Activated naive CD4-positive, alpha-beta T cell (primary cell): ENCODE results near the gene USP54.
"Not testable (repeated sequence)": the region's sequence is repeated elsewhere in the genome, so short reads cannot be mapped to it uniquely, and the experiment has no call there.

Experiments used
- DNase-seq, 4 experiments: peaks; one replicate each; lab custom pipeline; 2025; lab: John Stamatoyannopoulos, UW

Gene USP54

DNA sequence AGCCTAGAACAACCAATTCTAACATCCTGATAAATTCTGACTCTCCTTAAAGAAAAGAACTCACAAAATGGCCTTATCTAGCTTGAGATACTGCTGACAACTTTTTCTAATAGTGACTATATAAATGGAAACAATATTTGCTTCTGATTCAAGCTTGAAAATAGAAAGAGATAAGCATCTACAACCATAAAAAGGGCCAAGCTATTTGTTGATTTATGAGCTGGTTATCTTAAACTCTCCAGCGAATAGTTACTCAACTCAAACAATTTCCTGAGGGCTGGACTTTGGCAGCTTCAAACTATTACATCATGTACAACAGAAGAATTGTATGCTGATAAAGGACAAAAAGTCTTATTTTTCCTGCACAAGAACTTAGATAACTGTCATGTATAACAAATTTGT lies 4.6 kb downstream of the USP54 start:
- no peak for DNase-seq

DNA sequence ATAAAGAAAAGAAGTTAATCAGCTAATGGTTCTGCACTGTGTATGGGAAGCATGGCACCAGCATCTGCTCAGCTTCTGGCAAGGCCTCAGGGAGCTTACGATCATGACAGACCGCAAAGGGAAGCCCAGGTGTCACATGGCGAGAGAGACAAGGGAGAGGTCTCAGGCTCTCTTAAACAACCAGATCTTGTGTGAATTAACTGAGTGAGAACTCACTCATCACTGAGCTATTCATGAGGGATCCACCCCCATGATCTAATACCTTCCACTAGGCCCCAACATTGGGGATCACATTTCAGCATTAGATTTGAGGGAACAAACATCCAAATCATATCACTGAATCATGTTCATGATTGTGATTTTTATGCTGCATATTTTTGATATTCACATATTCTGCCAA lies 5.8 kb downstream of the USP54 start:
- no peak for DNase-seq

DNA sequence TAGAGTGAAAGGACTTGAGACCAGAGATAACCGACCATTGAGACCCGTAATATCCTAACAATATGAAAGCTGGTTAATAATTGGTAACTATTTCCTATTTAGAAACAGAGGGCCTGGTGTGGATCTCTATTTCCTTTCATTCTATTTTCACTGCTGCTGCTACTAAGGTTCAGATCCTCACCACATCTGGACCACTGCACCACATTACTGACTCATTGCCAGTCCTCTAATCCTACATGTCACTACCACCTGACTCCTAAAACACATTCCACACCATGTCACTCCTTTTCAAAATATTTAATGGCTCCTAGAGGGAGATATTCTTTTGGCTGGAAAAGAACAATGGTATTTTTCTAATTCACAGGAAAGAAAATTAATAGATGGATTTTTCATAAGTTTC lies 6.4 kb downstream of the USP54 start:
- no peak for DNase-seq

DNA sequence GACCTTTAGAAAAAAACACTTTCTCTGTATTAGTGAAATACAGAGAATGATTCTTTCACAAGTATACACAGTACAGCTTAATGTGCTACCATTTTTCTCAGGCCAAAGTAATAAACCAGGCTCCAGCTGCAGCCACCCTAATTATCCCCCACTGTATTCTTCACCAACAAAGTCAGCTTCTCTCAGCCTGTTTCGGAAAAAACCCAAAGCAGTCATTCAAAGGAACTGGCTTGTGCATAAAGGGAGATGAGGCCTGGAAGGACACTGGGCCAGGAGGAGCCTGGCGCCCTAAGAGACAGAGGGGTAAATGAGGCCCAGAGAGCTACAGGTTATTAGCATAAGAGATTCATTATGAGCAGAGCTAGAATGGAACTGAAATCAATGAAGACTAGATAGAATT lies 9.2 kb downstream of the USP54 start:
- DNase-seq, result no peak

DNA sequence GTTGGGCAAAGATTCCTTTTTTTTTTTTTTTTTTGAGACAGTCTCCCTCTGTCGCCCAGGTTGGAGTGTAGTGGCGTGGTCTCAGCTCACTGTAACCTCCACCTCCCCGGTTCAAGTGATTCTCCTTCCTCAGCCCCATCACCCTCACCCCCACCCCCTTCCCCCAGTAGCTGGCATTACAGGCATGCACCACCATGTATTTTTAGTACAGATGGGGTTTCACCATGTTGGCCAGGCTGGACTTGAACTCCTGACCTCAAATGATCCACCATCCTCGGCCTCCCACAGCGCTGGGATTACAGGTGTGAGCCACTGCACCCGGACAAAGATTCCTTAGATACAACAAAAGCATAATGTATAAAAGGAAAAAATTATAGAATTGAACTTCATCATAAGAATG lies 12.2 kb downstream of the USP54 start:
- DNase-seq, result not testable (repeated sequence)

DNA sequence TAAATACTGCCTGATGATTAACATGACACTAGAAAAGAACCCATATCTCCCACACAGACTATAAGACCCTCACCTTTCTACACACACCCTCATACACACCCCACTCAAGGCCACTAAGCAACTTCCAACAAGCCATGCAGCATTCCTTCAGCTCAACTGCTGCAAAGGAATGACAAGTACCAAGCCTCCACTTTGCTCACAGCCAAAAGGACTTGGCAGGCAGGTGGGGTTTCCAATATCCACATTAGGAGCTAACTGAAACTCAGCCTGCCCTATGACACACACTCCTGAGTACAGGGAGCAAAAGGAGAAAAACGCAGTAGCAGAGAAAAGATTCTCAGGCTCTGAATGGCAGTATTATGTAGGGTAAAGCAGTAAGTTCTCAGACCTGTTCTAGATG lies 13.4 kb downstream of the USP54 start:
- DNase-seq, result no peak

DNA sequence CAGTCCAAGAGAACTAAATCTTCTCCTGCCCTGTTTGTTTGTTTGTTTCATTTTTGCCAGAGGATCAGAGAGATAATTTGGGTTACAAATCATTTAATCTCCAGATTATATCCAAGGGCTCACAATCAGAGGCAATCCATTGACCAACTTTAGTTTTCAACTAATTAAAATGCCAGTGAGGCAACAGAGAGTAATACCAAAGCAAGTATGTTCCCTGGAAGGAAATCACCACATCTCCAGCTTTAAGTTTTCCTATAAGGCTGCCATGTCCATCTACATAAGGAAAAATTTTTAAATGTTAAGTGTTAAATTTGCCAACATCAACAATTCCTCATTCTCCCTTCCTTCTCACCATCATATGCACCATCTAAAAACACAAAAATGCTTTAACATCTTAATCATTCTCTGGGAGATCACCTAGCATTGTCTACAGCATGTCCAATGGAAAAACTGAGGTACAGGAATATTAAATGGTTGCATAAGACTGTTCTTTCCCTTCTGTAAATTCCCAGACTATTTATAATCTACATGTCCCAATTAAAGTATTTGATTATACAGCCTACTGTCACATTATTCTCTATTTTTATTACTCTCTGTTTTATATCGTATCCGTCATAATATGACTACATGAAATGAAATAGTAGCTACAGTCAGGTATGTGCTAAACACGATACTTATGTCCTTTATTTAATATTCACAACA lies 14.1 kb downstream of the USP54 start:
- DNase-seq, result no peak

DNA sequence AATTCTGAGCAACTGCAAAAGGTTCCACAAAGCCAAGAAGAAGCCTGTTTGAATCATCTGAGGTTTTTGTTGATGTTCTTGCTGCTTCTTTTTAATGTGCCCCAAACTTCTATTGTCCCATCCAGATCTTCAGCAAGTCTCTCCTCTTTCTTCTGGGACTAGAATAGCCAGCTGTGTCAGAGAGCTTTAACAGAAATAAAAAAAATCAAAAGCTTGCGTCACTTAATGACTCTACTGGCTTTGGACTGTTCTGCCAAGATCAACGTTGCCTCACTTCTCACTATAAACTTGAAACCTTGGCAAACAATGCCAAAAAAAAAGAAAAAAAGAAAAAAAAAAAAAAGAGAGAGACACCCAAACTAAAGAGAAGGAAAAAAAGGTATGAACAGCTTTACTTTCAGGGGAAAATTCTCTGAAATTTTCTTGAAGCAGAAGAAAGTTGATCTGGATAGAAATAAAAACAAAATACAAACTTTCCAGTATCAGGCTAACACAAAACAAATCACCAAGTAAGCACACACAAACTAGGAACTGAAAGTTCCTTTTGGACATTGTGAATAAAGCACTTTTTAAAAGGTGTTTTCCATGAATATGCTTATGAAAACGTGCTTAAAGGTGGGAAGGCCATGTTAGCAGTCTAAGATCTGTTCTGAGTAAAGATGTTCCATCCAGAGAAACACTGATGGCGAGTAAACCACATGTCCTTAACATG lies 14.8 kb downstream of the USP54 start:
- no peak for DNase-seq

DNA sequence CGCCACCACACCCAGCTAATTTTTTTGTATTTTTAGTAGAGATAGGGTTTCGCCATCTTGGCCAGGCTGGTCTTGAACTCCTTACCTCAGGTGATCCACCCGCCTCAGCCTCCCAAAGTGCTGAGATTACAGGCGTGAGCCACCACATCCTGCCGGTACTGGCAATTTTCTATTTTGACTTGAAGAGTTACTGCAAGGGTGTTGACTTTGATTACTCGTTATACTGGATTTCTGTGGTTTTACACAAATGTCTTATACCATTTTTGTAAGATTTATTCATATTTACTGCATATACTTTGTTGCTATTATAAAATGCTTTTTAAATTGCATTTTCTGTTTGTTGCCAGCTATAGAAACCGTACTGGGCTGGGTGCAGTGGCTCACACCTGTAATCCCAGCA lies 24.1 kb downstream of the USP54 start:
- not testable (repeated sequence) for DNase-seq

DNA sequence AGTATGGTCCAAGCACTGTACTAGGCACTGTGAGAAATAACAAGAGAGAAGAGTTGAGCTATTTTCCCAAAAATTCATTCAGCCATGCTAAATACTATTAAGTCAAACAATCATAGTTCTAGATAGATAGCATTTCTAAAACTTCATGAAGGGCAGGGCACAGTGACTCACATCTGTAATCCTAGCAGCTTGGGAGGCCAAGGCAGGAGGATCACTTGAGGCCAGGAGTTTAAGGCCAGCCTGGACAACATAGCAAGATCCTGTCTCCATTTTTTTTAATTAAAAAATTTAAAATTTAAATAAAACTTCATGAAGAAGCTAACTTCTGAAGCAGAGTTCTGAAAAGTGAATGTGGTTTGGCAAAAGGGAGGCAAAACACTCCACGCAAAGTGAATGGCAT lies 29.9 kb downstream of the USP54 start:
- DNase-seq, result no peak

DNA sequence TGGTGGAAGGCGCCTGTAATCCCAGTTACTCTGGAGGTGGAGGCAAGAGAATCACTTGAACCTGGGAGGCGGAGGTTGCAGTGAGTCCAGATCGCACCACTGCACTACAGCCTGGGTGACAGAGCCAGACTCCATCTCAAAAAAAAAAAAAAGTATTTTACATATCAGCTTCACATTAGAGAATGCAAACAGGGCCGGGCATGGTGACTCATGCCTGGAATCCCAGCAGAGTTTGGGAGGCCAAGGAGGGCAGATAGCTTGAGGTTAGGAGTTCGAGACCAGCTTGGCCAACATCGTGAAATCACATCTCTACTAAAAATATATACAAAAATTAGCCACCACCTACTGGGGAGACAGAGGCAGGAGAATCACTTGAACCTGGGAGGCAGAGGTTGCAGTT lies 31.6 kb downstream of the USP54 start:
- DNase-seq, result no peak

DNA sequence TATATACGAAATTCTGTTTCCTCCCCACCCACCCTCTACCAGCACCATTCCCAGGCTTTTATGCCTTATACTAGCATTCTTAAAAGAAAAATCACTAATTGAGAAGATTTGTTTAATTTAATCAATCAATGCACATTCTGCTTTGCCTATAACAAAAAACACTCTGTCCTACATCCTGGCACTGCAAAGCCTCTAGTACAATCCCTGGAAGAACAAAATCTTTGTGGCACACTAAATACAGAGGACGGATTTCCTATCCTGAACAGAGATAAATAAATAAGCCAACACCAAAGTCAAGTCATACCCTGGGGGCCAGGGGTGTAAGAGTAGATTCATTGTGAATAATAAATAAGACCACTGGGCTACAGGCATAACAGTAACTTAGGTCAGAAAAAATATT lies 34.3 kb downstream of the USP54 start:
- DNase-seq, result no peak

DNA sequence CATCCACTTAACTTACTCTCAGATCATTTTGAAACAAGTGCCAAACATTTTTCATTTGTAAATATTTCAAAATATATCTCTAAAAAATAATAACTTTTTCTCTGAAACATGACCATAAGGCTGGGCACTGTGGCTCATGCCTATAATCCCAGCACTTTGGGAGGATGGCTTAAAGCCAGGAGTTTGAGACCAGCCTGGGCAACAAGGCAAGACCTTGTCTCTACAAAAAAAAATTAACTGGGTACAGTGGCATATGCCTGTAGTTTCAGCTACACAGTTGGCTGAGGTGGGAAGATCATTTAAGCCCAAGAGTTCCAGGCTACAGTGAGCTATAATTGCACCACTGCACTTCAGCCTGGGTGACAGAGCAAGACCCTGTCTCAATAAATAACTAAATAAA lies 36.4 kb downstream of the USP54 start:
- no peak for DNase-seq

DNA sequence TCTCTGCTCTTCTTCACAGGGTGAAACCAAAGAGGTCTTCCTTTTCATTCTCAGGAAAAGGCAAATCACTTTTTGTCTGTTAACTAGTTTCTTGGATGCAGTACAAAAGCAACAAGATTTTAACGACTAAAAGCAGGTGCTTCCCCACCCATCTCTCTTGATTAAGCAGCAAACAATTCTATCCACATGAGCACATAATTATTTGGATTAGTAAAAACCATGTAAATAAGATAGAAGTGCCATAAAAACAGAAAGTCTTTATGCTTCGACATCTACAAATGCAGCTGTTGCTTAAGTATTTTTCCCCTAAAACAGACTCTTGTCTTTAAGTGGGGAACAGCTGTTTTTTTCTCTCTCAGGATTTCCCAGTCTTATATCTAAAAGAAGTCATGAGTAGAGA lies 37.4 kb downstream of the USP54 start:
- no peak for DNase-seq

DNA sequence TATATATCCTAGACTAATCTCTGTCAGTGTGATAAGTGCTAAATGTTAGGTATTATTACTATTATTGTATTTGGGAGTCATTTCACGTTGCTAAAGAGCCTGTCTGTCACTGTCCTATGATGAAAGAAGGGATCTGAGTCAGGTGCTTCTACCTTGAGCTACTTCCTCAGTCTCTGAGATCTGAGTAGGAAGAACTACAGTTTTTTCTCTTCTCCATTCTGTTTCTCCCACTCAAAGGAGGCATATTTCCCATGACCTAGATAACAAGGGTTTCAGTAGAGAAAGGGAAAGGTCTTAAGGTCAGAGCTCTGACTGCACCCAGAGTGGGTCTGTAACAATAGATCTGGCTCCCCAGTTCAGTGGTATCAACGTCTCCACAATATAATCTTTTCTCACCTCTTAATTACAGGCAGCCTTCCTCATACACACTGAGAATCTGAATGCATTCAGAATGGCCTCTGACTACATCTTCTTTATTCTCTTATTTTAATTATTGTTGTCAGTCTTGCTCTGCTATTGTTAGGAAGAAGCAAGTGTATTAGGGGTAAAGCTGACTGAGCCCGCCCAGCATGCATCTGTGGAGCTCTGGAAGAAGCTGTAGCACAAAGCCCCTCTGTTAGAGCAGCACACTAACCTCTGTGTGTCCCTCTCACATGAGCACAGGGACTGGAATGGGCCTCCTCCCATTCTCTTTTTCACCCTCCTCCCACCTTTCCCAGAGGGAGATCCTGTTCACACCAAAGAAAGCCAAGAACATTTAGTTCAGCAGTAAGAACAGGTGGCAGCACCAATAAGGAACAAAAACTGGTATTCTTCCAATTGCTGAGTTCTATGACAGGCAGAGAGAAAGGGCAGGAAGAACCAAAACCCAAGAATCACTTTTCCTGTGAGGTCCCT lies 38.1 kb downstream of the USP54 start:
- no peak for DNase-seq

DNA sequence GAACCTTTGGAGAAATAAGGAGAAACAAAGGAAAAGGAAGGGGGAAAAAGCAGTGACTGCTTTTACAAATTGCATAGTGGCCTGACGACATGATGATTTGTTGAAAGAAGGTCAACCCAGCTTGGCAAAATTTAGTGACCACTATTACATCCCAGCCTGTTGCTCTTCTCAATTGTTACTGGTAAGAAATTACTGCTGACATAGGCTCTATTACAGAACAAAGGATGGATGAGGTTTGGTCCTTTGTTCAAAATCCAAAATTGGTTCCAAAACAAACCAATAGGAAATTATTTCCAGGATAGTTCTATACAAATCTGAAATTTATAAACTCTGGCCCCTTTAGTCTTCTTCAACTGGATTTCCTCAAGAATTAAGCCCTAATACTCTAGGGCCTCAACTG lies 39.6 kb downstream of the USP54 start:
- no peak for DNase-seq

DNA sequence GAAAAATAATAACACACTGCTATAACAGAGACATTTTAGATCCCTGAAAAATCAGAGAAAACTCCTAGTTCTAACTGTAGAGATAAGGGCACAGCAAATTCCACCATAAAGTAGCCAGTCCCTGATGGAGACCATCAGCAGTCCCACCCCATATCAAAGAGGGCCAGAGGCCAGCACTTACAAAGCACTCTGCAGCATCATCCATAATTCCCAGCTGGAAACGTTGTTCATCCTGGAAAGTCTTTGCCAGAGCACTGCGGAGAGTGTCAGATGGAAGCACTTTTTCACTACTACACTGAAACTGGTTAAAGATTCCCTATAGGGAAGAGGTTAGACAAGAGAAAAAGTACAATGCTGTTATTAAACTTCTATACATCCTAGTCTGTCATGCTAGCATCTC lies 45.8 kb downstream of the USP54 start:
- no peak for DNase-seq

DNA sequence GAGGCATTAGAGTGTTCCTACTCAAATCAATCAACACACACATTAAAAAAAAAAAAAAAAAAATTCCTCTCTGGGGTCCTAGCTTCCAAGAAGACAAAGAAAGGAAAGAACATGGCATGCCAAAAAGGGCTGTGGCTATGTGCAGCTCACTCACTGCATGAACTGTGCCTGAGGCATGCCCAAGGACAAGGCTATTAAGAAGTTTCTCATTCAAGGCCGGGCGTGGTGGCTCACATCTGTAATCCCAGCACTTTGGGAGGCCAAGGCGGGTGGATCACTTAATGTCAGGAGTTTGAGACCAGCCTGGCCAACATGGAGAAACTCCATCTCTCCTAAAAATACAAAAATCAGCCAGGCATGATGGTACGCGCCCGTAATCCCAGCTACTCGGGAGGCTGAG lies 53.4 kb downstream of the USP54 start:
- no peak for DNase-seq

DNA sequence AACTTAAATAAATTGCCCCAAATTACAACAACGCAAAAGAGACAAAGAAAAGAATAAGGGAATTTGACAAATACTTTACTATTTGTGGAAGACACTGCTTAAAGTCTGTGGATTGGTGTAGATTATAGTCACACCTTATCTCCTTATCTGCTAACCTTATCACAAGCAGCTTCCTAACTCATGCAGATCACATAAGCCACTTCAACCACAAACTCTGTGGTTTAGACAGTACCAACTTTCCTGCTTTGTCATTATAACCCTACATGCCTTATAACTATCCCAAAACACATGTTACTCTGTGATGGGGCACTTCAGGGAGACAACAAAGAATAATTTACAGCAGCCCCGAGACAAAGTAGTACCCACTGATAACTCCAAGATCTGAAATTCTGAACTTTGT lies 53.9 kb downstream of the USP54 start:
- DNase-seq, result no peak

DNA sequence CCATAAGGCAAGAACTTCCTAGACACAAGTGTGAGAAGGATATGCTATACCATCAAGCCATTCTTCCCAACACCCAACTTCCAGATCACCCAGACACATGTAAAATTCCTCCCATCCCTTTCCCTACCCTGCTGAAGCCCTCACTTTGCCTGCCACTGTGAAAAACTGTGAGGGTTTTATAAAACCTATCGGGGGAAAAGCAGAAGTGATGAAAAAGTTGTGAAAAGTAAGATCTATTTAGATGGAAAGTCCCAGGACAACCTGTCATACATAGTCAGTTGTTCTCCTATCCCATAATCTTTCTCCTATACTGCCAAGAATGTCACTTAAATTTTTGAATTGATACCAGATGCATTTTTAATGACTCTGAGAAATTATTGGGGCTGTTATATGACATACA lies 56.3 kb downstream of the USP54 start:
- DNase-seq, result no peak

DNA sequence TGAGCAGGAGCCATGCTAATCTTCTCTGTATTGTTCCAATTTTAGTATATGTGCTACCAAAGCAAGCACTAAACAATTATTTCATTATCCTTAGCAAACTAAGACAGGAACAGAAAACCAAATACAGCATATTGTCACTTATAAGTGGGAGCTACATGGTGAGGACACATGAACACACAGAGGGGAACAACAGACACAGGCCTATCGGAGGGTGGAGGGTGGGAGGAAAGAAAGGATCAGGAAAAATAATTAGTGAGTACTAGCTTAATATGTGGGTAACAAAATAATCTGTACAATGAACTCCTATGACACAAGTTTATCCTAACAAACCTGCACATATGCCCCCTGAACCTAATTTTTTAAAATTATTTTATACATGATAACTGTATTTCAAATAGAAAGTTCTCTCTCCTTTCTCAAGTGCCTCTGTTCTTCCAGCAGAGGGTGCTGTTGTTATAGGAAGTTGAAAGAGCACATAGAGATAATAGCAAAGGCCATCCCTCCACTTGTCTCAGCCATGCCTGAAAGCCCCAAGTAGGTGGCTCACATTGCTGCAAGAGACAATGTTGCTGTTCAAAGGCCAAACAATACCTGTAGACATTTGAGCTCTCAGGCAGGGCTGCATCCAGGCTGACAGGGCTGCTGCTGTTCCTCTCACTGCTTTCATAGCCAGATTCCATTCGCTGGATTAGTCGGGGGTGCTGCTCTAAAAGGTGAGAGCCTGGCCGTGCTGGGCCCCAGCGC lies 61.9 kb downstream of the USP54 start:
- DNase-seq, result peak in 2 of 4 experiments; percentile 9 to 15

DNA sequence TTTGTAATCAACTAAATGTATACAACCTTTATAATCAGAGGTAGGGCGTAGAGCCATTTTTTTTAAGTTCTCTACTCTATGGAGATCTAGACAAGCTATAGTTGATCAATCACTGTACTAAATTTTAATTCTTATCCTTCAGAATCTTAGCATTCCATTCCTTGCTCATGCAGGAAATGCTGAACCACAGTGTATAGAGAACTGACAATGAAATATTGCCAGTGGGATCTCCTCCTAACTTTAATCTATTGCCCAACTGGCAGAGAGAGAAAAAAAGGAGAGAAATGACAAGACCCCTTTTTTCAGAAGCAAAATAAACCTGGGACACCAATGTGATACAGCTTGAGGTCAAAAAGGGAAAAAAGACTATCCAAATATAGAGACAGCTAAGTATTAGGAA lies 68.9 kb downstream of the USP54 start:
- DNase-seq, result no peak
